GM19035 (cell line): ENCODE measurements around the gene DDAH1.

Source experiments
- ATAC-seq: cut with Tn5 transposase; IDR thresholded peaks from one replicate; pipeline ENCODE4 v1.9.1; 2021; ENCODE audit not compliant: unreplicated experiment

DDAH1 gene

DNA sequence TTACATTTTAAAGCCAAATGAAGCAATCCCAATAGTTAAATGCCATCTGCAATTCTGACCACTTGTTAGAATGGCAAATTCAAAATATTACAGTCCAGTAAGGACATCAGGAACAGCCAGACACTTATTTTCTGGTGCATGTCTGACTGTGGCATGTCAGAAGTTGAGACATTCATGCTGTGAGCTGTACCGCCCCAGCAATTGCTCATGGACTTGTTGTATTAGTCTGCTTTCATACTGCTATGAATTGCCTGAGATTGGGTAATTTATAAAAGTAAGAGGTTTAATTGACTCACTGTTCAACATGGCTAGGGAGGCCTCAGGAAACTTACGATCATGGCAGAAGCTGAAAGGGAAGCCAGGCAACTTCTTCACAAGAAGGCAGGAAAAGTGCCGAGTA, 19.1 kb downstream of the DDAH1 start:
- ATAC-seq = no peak

DNA sequence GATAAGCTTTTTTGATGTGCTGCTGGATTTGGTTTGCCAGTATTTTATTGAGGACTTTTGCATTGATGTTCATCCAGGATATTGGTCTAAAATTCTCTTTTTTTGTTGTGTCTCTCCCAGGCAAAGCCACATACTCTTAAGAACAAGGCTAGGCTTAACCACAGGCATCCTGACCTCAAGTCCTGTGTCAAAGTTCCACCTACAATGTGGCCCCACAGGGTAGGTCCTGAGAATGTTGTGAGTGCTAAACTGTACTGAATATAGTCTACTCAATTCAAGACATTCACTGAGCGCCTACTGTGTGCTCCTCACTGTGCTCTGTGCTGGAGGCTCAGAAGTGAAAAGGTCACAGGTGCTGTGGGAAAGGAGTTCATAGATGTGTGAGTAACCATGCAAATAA, 20.6 kb downstream of the DDAH1 start:
- no peak for ATAC-seq

DNA sequence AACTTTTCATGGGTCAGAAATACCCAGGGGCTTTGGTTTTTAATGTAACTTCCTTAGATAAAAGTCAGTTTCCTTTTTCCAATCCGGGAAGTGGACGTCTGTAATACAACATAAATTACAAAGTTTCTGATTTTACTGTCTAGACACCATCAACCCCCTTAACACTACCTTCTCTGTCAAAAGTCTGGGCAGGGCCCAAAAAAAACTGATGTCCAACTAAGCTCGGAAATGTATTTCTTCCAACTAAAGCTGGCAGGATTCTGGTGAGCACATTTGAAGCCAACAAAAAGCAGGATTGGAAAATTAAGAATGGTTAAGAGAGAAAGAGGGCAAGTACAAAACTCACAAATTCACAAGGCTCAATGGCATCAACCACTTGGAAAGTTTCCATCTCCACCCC, 24.3 kb downstream of the DDAH1 start:
- no peak for ATAC-seq

DNA sequence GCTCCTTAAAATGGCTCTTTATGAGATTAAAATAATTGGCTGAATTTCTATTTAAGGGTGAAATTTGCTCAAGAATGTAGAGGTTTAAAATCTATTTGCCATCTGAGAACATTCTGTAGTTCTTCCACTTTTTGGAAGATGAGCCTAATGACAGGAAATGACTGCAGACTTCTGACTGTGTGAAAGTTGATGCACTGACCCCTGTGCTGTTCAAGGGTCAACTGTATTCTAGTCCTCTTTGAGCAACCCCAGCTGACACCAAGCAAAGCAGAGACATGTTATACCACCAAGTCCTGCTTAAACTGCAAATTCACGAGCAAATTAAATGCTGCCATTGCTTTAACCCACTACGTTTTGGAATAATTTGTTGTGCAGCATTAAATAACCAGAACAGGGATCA, 26.6 kb downstream of the DDAH1 start:
- no peak for ATAC-seq

DNA sequence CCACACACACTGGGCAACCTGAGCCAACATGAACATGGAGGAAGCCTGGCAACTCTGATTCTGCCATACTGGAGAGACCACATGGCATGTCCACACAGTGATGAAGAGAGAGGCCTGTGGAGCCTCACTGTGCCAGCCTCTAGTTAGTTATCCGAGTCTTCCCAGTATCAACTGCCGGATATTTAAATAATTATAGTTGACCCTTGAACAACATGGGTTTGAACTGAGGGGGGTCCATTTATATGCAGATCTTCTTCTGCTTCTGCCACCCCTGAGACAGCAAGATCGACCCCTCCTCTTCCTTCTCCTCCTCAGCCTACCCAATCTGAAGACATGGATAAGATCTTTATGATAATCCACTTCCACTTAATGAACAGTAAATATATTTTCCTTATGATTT, 27.8 kb downstream of the DDAH1 start:
- no peak for ATAC-seq

DNA sequence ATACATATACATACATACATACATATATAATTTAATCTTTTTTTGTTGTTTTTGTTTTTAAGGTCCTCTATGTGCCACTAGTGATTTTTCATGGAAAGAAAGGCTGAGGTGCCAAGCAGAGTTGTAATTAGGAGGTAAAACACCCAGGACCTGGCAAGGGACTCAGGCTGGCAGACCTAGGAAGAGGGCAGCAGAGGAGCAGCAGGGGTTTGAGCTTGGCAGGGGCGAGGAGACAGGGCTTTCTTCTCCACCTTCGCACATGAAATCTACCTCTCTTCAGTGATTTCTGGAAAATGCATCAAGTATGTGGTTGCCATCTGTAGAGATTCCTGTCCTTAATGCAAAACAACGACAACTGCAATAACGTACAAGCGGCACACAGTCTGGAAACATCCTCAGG, 31.9 kb downstream of the DDAH1 start:
- ATAC-seq = no peak

DNA sequence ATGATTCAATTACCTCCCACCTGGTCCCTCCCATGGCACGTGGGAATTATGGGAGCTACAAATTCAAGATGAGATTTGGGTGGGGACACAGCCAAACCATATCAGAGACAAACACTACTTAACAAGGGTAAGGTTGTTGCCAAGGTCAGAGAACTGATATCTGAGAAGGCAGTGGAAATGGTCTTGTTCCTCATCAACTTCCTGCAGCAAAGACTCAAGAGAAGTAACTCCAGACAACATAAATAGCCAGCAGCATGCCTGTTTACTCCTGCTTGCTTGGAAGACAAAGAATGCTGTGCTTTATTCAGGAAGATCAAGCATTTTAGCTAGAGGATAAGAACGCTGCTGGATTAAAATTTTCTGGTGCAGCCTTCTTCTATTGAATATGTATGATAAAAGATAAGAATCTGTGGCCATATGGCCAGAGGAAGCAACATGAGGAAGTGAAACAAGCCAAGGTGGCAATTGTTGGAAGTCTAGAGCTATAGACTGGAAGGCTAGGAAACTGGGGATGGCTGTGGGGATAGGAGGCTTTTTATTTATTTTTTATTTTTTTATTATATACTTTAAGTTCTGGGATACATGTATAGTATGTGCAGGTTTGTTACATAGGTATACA, 36.4 kb downstream of the DDAH1 start:
- ATAC-seq = no peak

DNA sequence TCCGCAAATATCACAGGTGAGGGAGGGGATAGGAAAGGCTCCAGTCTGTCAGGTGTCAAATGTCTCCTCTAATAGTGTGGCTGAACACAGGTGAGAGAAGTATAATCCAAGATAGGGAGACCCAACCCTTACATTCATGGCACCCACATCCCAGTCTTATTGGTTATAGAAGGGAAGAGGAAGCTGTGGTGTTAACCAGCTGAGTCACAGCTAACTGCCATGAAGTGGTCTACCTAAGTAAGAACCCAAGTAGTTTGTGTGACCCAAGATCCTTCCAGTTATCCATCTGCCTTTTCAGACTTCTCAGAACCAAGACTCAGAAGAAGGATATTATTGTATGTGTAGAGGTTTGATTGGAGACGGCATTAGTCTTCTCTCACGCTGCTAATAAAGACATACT, 37.1 kb downstream of the DDAH1 start:
- no peak for ATAC-seq

DNA sequence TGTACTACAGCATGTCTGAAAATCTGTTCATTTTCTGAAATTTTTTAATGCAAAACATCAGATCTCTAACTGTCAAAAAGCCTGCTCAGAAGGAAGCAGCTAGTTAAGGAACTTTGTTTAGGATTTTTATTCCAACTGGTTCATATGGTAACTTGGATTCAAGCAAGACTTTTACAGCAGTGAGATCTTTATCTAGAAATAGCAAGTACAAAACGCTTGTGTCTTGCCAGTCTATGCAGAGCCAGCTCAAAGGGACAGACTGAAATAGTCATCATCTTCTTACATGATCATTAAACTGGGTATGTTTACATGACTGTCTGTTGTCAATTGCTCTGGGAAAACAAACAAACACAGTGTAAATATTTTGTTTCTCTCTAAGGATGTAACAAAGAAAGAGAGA, 37.6 kb downstream of the DDAH1 start:
- no peak for ATAC-seq

DNA sequence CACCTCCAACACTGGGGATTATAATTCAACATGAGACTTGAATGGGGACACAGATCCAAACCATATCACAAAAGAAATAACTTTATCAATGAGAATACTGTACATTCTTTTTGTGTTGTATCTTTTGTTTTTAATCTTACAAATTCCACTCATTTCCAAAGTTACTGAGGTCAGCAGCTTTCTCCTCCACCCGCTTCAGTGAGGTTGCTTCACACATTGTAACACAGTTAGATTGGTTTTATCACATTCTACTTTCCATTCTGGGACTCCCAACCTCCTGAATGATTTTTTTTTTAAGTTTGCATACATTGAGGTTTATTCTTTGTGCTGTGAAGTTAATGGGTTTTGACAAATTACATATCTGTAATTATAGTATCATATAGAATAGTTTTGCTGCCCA, 43.8 kb downstream of the DDAH1 start:
- no peak for ATAC-seq

DNA sequence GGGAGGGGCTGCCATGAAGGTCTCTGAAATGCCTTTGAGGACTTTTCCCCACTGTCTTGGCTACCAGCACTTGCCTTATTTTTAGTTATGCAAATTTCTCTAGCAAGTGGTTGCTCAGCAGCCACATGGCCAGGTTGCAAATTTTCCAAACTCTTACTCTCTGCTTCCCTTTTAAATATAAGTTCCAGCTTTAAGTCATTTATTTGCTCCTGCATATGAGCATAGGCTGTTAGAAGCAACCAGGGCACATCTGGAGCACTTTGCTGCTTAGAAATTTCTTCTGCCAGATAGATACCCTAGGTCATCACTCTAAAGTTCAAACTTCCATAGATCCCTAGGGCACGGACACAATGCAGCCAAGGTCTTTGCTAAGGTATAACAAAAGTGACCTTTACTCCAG, 44.8 kb downstream of the DDAH1 start:
- ATAC-seq = no peak

DNA sequence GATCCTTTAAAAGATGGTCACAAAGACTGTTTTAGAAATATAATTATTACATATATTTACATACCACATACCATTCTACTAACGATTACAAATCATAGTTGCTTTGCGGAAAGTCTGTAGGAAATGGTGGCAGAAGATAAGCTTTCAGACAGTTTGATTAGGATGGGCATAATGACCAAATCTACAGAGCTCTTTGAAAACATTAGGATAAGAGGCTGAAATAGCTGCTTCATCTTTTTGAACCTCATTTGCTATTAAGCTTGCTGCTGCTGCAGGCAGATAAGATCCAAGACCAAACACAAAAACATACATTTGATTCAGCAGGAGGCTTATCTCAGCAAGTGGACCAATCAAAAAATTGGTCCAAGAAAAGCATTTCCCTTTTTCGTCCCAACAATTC, 47.1 kb downstream of the DDAH1 start:
- ATAC-seq = no peak

DNA sequence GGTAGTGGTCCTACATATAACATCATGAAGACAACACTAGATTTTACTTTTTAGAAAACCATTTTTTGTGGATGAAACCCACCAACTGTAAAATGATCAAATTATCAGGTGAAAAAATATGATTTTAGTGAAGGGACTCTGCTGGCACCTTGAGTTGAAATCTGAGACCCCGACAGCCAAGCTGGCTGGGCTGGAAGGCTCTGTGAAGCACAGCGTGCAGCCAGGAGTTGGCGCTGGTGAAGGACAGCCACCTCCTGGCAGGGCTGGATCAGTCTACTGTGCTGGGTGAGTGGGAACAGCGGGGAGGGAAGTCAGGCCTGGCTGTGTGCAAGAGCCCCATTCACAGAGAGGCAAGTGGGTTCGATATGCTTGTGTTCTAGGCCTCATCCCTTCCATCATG, 47.9 kb downstream of the DDAH1 start:
- ATAC-seq = no peak

DNA sequence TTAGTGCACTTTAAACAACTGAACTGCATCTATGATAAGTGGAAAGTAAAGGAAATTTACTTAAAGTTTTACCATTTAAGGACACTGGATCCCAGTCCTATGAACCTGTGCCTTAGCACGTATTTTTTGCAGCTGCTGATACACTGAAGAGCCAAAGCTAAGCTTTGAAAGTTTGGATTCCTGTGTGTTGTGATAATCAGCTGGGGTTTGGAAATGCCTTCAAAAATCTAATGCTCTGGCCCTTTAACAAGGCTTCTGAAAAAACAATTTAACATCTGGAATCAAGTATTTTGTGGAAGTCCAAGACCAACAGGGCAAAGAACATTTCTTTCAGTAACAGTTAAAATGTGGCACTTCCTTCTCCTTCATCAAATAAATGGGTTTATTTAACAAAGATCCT, 51.8 kb downstream of the DDAH1 start:
- no peak for ATAC-seq

DNA sequence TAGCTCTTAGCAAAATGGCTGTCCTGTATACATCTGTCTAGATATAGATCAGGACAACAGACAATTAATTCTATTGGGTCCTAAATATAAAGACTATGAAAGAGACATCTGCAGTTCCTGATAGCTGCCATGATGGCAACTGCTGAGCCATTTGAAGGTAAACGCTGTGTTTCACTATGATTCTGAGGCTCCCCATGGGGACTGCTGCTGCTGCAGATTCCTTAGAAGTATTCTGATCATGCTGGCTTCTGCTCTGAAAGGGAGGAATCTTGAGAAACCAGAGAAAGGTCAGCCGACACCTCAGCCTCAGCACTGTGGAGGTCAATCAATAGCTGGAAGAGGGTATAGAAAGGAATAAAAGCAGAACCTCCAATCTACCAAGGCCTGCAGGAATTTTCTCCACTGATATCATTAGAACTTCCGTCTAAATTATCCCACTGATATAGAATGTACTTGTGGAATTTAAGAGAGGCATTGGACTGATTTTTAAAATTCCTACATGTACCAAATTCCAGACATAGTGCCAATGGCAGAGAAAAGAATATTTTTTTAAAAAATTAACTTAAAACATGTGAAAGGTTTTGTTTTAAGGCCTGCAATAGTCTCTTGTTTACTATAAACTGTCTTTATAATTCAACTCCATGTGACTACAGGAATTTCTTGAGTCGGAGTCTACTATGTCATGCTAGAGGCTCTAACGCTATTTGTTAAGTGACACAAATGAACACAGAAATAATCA, 53.2 kb downstream of the DDAH1 start:
- ATAC-seq = no peak

DNA sequence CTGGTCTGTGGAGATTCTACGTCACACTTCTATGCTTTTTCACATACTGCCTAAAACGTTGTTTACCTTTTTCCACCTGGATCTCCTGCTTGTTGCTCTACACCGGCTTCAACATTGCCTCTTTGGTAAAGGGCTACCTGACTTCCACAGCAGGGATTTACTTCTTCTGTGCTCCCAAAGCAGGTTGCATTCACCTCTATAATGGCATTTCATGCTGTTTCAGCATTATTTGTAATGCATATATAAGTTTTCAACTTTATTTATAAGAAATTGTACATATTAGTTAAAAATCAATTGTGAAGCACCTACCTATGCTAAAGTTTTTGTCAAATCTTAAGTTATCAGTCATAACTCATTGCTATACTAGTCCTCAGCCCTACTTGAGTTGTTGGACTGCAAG, 55.4 kb downstream of the DDAH1 start:
- ATAC-seq = no peak

DNA sequence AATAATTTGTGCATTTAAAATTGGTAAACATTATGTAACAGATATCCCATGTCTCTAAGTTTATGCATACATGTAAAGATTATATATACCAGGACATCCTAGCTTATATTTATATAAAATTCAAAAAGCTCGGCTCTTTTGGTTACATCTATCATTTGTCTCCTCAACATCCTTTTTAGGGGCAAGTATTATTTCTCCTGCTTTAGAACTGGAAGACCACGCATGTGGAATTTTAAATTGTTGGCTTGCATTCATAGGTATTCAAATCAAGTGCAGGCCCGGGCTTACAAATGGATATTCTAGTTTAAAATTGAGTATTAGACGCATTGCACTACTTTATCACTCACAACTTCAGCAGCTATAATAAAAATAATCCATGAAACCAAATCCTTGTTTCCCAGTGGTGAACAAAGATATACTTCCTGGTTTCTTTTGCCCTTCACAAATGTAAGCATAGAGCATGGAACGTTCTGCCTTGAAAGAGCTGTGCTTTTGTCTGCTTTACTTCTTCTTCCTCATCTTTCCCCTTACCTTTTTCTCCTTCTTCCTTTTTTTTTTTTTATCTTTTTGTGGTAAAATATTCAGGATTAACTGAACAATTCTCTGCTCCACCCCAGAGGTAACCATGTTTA, 57.1 kb downstream of the DDAH1 start:
- no peak for ATAC-seq

DNA sequence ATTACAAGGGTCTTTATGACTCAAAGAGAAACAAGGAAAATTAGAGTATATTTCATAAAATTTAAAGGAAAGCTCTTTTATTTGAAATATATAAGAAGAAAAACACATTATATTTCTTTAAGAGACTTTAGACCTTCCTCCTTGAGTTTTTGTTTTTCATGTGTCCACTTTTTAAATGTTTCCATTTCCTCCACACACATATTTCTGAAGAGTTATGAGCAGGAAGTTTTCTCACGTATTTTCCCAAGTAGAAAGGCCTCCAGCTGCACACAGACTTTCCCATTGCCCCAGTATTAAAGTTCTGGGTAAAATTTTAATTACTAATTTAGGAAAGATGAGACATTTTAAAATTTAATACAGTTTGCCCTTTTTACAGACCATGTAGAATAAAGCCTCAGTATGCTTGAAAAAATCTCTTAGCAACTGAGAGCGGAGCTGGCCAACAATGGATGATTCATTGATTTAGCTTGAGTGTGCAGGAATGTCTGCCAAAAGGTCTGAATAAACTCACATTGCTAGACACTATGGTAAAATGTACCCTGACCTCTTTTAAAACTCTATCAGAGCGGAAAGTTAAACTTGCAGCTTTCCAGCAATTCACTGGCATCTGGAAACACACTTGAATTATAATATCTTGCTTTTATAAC, 57.9 kb downstream of the DDAH1 start:
- ATAC-seq = no peak

DNA sequence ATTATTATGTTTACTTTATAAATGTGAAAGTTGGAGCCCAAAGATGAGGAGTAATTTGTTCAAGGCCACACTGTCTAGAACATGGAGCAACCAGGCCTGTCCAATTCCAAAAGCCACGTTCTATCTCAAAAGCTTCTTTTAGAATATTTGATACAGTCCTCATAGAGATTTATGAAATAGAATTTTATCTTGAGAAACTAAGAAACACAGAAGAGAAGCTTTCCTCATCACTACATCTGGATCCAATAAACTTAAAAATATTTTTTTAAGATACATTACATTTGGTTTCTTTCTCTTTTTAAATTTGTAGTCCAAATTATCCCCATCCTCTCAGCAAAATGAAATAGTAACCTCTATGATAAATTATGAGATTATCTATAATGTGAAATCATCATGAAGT, 58.9 kb downstream of the DDAH1 start:
- no peak for ATAC-seq

DNA sequence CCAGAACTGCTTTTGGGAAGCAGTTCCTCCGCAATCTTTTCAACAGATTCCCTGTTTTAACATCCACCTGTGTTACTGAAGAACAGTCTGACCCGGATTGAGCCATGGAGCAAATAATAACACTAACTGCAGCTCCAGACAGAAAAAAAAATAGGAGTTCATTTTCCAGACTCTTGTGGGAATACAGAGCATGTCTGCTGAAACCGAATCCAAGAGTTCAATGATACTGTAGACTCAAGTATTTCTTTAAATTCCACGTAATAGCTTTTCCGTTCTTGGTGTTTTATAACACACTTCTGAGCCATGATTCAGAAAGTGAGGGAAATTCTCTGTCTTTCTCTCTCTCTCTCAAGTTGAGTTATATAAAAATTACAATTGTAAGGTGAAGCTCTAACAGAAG, 60.6 kb downstream of the DDAH1 start:
- ATAC-seq = no peak

DNA sequence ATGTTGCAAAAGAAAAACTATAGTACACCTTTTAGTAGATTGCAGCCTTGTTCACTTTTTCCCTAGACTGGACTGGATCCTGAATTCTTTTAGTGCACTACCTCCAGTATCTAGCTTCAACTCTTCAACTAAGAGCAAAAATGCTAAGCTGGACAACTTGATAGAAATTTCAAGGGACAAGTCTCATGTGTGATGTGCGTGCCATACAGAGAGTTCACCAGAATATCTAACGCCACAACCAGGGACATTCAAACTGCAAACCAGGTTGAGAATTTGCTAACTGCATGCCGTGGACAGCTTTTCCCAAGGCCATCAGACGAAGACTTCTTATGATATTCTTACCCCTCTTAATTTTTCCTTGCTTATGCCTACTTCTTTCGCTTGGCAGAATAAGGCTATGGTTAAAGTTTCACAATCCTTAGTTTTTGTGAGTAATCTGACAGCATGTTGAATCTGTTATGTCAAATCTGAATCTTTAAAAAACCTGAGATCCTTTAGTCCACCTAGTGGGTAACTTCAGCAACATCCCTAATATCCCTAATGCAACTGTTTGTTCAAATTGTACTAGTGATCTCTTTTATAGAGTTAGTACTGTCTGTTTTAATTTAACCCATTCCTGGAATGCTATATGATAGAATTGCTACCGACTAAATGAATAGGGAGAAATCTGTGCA, 66.4 kb downstream of the DDAH1 start:
- no peak for ATAC-seq
